A549 (cell line): ENCODE results near the gene GCNT2. TPM values are rescaled to one million over a fixed set of nuclear protein-coding genes. Genes with fewer than 3 reads are reported as not detected.
"Not testable (repeated sequence)": the region's sequence is repeated elsewhere in the genome, so short reads cannot be mapped to it uniquely, and the experiment has no call there.

Source experiments
- ATAC-seq, 2 experiments: fragments of 200-7000 bp in 1 of 2; fragments of >200 bp in 1 of 2; cut with Nextera tagmentation in 1 of 2; cut with Tn5 transposase in 1 of 2; 3 replicates each; pipeline versions ENCODE4 v1.8.0 to v1.9.1; 2018 to 2020; ENCODE audit warnings: mild to moderate bottlenecking in 1 of 2, moderate library complexity in 1 of 2
- CTCF ChIA-PET: fragments of 300-600 bp; sonication (Branson Sonifier 250); formaldehyde crosslinking; extraction: SDS; loops from one replicate; lab custom pipeline; 2021; ENCODE audit warnings: antibody characterized with exemption, inconsistent platforms; lab: Yijun Ruan, JAX
- POLR2A ChIA-PET: fragments of 350-600 bp; formaldehyde crosslinking; extraction: SDS; loops from one replicate; lab custom pipeline; 2021; ENCODE audit warnings: antibody characterized with exemption, inconsistent platforms; lab: Yijun Ruan, JAX
- DNase-seq, 2 experiments: peaks; one replicate each; pipeline versions ENCODE4 v3.0.0 to v3.0.0-alpha.2; 2011 to 2016; ENCODE audit warnings: low read depth in 1 of 2, low spot score in 1 of 2
- FAIRE-seq: peaks from 2 replicates; lab custom pipeline; 2011; peaks lifted over from hg19 to GRCh38; lab: Jason Lieb, UNC
- H3K27ac ChIP-seq, 2 experiments: fragments of >200 bp; sonication (Bioruptor Twin); formaldehyde crosslinking; 3 replicates each; pipeline ENCODE4 v1.5.1; 2016 to 2017
- H3K4me1 ChIP-seq: fragments of >200 bp; sonication (Bioruptor Twin); formaldehyde crosslinking; 3 replicates; pipeline ENCODE4 v1.6.1; 2016
- H3K4me2 ChIP-seq: fragments of >200 bp; sonication (Bioruptor Twin); formaldehyde crosslinking; 3 replicates; pipeline ENCODE4 v1.6.1; 2016
- H3K4me3 ChIP-seq: fragments of >200 bp; sonication (Bioruptor Twin); formaldehyde crosslinking; 3 replicates; pipeline ENCODE4 v1.5.1; 2016
- H3K9me3 ChIP-seq: fragments of >200 bp; sonication (Bioruptor Twin); formaldehyde crosslinking; 3 replicates; pipeline ENCODE4 v1.6.1; 2016
- BHLHE40 ChIP-seq: IDR thresholded peaks from 2 replicates; pipeline ENCODE4 v1.6.1; 2012; ENCODE audit warnings: low read depth, low read length, inconsistent platforms
- CBX8 ChIP-seq: fragments of 200-600 bp; sonication (generic); IDR thresholded peaks from 2 replicates; pipeline ENCODE4 v1.6.1; 2016
- CEBPB ChIP-seq, 2 experiments: fragments of >200 bp in 1 of 2; sonication (Bioruptor Twin) in 1 of 2; formaldehyde crosslinking in 1 of 2; IDR thresholded peaks; 2 replicates each; pipeline ENCODE4 v1.6.1; 2012 to 2016
- CHD2 ChIP-seq: fragments of 150-350 bp; IDR thresholded peaks from 2 replicates; pipeline ENCODE4 v1.6.1; 2014; ENCODE audit warnings: low read length; ENCODE audit not compliant: partially characterized antibody
- CHD4 ChIP-seq: fragments of 200-600 bp; sonication (generic); IDR thresholded peaks from 2 replicates; pipeline ENCODE4 v1.6.1; 2016; ENCODE audit warnings: antibody characterized with exemption, mild to moderate bottlenecking, borderline replicate concordance
- EHF ChIP-seq: fragments of 250-450 bp; sonication (Bioruptor Pico); IDR thresholded peaks from 2 replicates; pipeline ENCODE4 v1.5.0; 2020; ENCODE audit warnings: mild to moderate bottlenecking
- EP300 ChIP-seq, 2 experiments: fragments of >200 bp; sonication (Bioruptor Twin); formaldehyde crosslinking; IDR thresholded peaks; 2 replicates in 1 of 2; 3 replicates in 1 of 2; pipeline ENCODE4 v1.6.1; 2016 to 2017
- ESRRA ChIP-seq: fragments of 150-350 bp; IDR thresholded peaks from 2 replicates; pipeline ENCODE4 v1.6.1; 2014; ENCODE audit warnings: mild to moderate bottlenecking, low read length, borderline replicate concordance
- FOSB ChIP-seq: fragments of 250-450 bp; sonication (Bioruptor Pico); IDR thresholded peaks from 2 replicates; pipeline ENCODE4 v1.5.0; 2020; ENCODE audit warnings: mild to moderate bottlenecking, moderate library complexity
- FOSL2 ChIP-seq, 2 experiments: fragments of 450-650 bp in 1 of 2; fragments of >200 bp in 1 of 2; sonication (Bioruptor Twin) in 1 of 2; formaldehyde crosslinking; IDR thresholded peaks; 2 replicates each; pipeline versions ENCODE4 v1.5.0 to v1.6.1; 2016 to 2020; ENCODE audit warnings: mild to moderate bottlenecking in 1 of 2, moderate library complexity in 1 of 2
- FOXS1 ChIP-seq: fragments of 250-450 bp; sonication (Bioruptor Pico); IDR thresholded peaks from 2 replicates; pipeline ENCODE4 v1.5.0; 2020; ENCODE audit warnings: mild to moderate bottlenecking, moderate library complexity
- GATA3 ChIP-seq: IDR thresholded peaks from 2 replicates; pipeline ENCODE4 v1.6.1; 2012; ENCODE audit warnings: borderline replicate concordance
- HDAC2 ChIP-seq: fragments of 200-600 bp; sonication (generic); IDR thresholded peaks from 2 replicates; pipeline ENCODE4 v1.6.1; 2016
- HOXA7 ChIP-seq: fragments of 250-450 bp; sonication (Bioruptor Pico); IDR thresholded peaks from 2 replicates; pipeline ENCODE4 v1.5.0; 2020; ENCODE audit warnings: mild to moderate bottlenecking, moderate library complexity
- HOXB13 ChIP-seq: fragments of 250-450 bp; sonication (Bioruptor Pico); IDR thresholded peaks from 2 replicates; pipeline ENCODE4 v1.5.0; 2020; ENCODE audit warnings: low read depth, mild to moderate bottlenecking, moderate library complexity
- HOXB5 ChIP-seq: fragments of 250-450 bp; sonication (Bioruptor Pico); IDR thresholded peaks from 2 replicates; pipeline ENCODE4 v1.5.0; 2020; ENCODE audit warnings: mild to moderate bottlenecking, moderate library complexity
- JUN ChIP-seq, 2 experiments: fragments of >200 bp; sonication (Bioruptor Twin); formaldehyde crosslinking; IDR thresholded peaks; 2 replicates in 1 of 2; 3 replicates in 1 of 2; pipeline ENCODE4 v1.6.1; 2016 to 2017
- JUNB ChIP-seq: fragments of >200 bp; sonication (Bioruptor Twin); formaldehyde crosslinking; IDR thresholded peaks from 2 replicates; pipeline ENCODE4 v1.6.1; 2016
- KDM5A ChIP-seq: fragments of 200-600 bp; sonication (generic); IDR thresholded peaks from 2 replicates; pipeline ENCODE4 v1.6.1; 2016; ENCODE audit warnings: antibody characterized with exemption, mild to moderate bottlenecking
- MAFK ChIP-seq: fragments of 450-650 bp; IDR thresholded peaks from 2 replicates; pipeline ENCODE4 v1.6.1; 2014; ENCODE audit not compliant: partially characterized antibody
- MAX ChIP-seq: IDR thresholded peaks from 2 replicates; pipeline ENCODE4 v1.6.1; 2012
- NFE2L2 ChIP-seq: fragments of 150-350 bp; conservative IDR thresholded peaks from 2 replicates; pipeline ENCODE4 v1.6.1; 2014; ENCODE audit warnings: low read length
- POLR2A ChIP-seq: IDR thresholded peaks from 2 replicates; pipeline ENCODE4 v1.6.1; 2012; ENCODE audit warnings: mild to moderate bottlenecking, low read length
- RFX5 ChIP-seq: fragments of 450-650 bp; IDR thresholded peaks from 2 replicates; pipeline ENCODE4 v1.7.1; 2014; ENCODE audit warnings: antibody characterized with exemption, mild to moderate bottlenecking, moderate library complexity
- SMC3 ChIP-seq: fragments of >200 bp; sonication (Bioruptor Twin); formaldehyde crosslinking; IDR thresholded peaks from 3 replicates; pipeline ENCODE4 v1.6.1; 2018; ENCODE audit warnings: inconsistent platforms
- TP53 ChIP-seq: fragments of 250-450 bp; sonication (Bioruptor Pico); IDR thresholded peaks from 2 replicates; pipeline ENCODE4 v1.5.0; 2021; ENCODE audit warnings: mild to moderate bottlenecking, moderate library complexity
- ZNF302 ChIP-seq: fragments of 250-450 bp; sonication (Bioruptor Pico); IDR thresholded peaks from 2 replicates; pipeline ENCODE4 v1.9.0; 2021; ENCODE audit warnings: inconsistent platforms, mild to moderate bottlenecking, moderate library complexity
- WGBS: methylation state at CpG from one replicate; pipeline ENCODE4 v1.1.6; 2017; ENCODE audit errors: missing lambda C conversion rate; 5-methylcytosine and 5-hydroxymethylcytosine counted together
- polyA plus RNA-seq, 4 experiments: library from polyadenylated mRNA; depleted of rRNA in 3 of 4; stranded (reverse); fragments of >200 nt; fragmentation: RNase III in 1 of 4; extraction: RNeasy Plus Mini Kit Qiagen cat#74134 plus additional on column Dnase treatment in 1 of 4; gene quantifications; 2 replicates in 3 of 4; 3 replicates in 1 of 4; pipeline ENCODE4 v1.2.3, GENCODE V29; 2011 to 2017
- TF ChIP-seq, protein P1 (sequence below): fragments of 250-450 bp; sonication (Bioruptor Pico); IDR thresholded peaks from 2 replicates; pipeline ENCODE4 v1.5.0; 2021; ENCODE audit warnings: mild to moderate bottlenecking, moderate library complexity, borderline replicate concordance
- TF ChIP-seq, protein P2 (sequence below): fragments of 450-650 bp; IDR thresholded peaks from 2 replicates; pipeline ENCODE4 v1.6.1; 2014; ENCODE audit warnings: antibody characterized with exemption
- TF ChIP-seq, protein P3 (sequence below): fragments of >200 bp; sonication (Bioruptor Twin); formaldehyde crosslinking; IDR thresholded peaks from 3 replicates; pipeline ENCODE4 v1.6.1; 2016
- TF ChIP-seq, protein P4 (sequence below): fragments of 150-350 bp; IDR thresholded peaks from 2 replicates; pipeline ENCODE4 v1.6.1; 2014; ENCODE audit warnings: low read depth, mild to moderate bottlenecking, low read length

Gene GCNT2
- polyA plus RNA-seq, 2 of the 4 experiments (the other 2 are of a cell fraction), result 19.4 to 24.3 TPM

DNA sequence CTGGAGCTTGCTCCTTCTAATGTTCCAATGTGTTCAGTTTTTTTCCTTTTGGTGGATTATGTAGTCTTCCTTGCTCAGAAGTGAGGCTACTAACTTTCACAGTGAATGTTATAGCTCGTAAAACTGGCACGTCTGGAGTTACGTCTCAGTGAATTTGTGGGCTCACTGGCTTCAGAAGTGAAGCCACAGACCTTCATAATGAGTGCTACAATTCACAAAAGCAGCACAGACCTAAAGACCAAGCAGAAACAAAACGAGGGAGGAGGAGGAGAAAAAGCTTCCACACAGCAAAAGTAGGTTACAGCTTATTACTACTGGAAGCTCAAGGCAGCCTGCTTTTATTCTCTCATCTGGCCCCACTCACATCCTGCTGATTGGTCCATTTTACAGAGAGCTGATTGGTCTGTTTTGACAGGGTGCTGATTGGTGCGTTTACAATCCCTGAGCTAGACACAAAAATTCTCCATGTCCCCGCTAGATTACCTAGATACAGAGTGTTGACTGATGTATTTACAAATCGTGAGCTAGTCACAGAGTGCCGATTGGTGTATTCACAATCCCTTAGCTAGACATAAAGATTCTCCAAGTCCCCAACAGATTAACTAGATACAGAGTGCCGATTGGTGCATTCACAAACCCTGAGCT lies 34.1 kb upstream of the GCNT2 start:
- H3K9me3 ChIP-seq, DNase-seq, H3K4me3 ChIP-seq, POLR2A ChIA-PET, FAIRE-seq, H3K4me1 ChIP-seq, H3K4me2 ChIP-seq, H3K27ac ChIP-seq, ATAC-seq: not testable (repeated sequence)
- 75% methylated on average over 7 of the region's 9 CpGs for WGBS
- CTCF ChIA-PET, result interaction anchor here (1.7 kb wide), 1 partner anchor 9 kb away, joined by 9 read pairs; no protein-coding TSS in a partner anchor

DNA sequence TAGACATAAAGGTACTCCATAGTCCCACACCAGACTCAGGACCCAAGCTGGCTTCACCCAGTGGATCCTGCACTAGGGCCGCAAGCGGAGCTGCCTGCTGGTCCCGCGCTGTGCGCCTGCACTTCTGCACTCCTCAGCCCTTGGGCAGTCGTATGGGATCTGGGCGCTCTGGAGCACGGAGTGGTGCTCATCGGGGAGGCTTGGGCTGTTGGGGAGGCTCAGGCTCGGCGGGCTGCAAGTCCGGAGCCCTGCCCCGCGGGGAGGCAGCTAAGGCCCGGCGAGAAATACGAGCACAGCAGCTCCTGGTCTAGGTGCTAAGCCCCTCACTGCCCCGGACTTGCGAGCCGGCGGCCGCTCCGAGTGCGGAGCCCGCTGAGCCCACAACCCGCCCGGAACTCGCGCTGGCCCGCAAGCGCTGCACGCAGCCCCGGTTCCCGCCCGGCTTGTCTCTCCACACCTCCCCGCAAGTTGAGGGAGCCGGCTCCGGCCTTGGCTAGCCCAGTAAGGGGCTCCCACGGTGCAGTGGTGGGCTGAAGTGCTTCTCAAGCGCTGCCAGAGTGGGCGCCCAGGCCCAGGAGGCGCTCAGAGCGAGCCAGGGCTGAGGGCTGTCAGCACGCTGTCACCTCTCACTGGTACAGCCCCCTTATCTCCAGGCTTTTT lies 33.4 kb upstream of the GCNT2 start:
- Histone ChIP-seq H3K27ac (no peak overlapping the region), H3K4me3 (no peak overlapping the region), H3K4me1 (0 out of 3 replicates have a peak, but pooled peaks cover 4% of the 10 kb centered on the region), H3K4me2 (no peak overlapping the region), H3K9me3 (no peaks in the 10 kb centered on the region)
- ChIA-PET POLR2A (no interaction called here), CTCF (interaction anchor here (1.0 to 1.7 kb wide), 2 partner anchors 9 to 33 kb away, joined by 3 to 9 read pairs; no protein-coding TSS in a partner anchor)
- ATAC-seq (no peak; a peak in 1 of 6 replicates), FAIRE-seq (no peak), DNase-seq (no peak)
- WGBS, result 87% methylated on average over 5 of the region's 44 CpGs
- TF ChIP-seq EHF (no peak), HOXB13 (no peak), FOXS1 (CRISPR knock-in tag) (no peak), BHLHE40 (no peak), CHD2 (no peak), RFX5 (no peak), MAX (no peak), POLR2A (no peak), KDM5A (no peak), GATA3 (no peak), NFE2L2 (no peak), CHD4 (no peak), CEBPB (IDR thresholded peaks at IDR 0.05) (no peak), SMC3 (no peak), HOXA7 (CRISPR knock-in tag) (no peak), HDAC2 (no peak), FOSB (CRISPR knock-in tag) (no peak)
- TF ChIP-seq, protein P1, sequence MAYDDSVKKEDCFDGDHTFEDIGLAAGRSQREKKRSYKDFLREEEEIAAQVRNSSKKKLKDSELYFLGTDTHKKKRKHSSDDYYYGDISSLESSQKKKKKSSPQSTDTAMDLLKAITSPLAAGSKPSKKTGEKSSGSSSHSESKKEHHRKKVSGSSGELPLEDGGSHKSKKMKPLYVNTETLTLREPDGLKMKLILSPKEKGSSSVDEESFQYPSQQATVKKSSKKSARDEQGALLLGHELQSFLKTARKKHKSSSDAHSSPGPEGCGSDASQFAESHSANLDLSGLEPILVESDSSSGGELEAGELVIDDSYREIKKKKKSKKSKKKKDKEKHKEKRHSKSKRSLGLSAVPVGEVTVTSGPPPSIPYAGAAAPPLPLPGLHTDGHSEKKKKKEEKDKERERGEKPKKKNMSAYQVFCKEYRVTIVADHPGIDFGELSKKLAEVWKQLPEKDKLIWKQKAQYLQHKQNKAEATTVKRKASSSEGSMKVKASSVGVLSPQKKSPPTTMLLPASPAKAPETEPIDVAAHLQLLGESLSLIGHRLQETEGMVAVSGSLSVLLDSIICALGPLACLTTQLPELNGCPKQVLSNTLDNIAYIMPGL (CRISPR knock-in tag), result no peak

DNA sequence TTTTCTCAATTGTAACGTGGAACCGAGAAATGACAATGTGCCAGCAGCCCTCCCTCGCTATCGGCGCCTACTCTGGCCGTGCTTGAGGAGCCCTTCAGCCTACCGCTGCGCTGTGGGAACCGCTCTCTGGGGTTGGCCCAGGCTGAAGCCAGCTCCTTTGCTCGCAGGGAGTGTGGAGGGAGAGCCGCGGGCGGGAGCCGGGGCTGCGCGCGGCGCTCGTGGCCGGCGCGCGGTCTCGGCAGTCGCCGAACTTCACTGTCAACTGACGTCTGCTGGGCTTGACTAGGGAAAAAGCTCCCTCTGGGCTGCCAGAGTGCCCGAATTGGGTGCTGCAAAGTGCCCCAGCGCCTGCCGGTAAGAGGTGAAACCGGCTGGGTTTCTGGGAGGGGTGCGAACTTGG lies 29.7 kb upstream of the GCNT2 start:
- FAIRE-seq (no peak), ATAC-seq (no peak), DNase-seq (no peak)
- 93% methylated on average over 24 of the region's 32 CpGs for WGBS
- CTCF ChIA-PET, result interaction anchor here (1.5 to 2.2 kb wide), 3 partner anchors 10 to 19 kb away, joined by 7 to 17 read pairs (median 7); no protein-coding TSS in a partner anchor
- no peaks in the 10 kb centered on the region for H3K4me1 ChIP-seq
- no peak overlapping the region for H3K4me2 ChIP-seq
- H3K4me3 ChIP-seq, result no peak overlapping the region
- no peak overlapping the region for H3K27ac ChIP-seq
- H3K9me3 ChIP-seq, result no peaks in the 10 kb centered on the region
- POLR2A ChIA-PET, result no interaction called here
- TF ChIP-seq TP53 (CRISPR knock-in tag) (no peak), HOXB5 (CRISPR knock-in tag) (no peak), JUN (IDR thresholded peaks at IDR 0.05) (no peak), BHLHE40 (no peak), EHF (no peak), MAFK (no peak), RFX5 (no peak), FOSL2 (IDR thresholded peaks at IDR 0.05) (no peak), FOSL2 (CRISPR knock-in tag; IDR thresholded peaks at IDR 0.05) (no peak), ZNF302 (no peak), KDM5A (no peak), JUNB (no peak), EP300 (IDR thresholded peaks at IDR 0.05) (no peak), FOSB (CRISPR knock-in tag) (no peak), FOXS1 (CRISPR knock-in tag) (no peak), CBX8 (no peak), ESRRA (no peak)
- TF ChIP-seq, protein P2, sequence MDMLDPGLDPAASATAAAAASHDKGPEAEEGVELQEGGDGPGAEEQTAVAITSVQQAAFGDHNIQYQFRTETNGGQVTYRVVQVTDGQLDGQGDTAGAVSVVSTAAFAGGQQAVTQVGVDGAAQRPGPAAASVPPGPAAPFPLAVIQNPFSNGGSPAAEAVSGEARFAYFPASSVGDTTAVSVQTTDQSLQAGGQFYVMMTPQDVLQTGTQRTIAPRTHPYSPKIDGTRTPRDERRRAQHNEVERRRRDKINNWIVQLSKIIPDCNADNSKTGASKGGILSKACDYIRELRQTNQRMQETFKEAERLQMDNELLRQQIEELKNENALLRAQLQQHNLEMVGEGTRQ, result no peak
- TF ChIP-seq, protein P3, sequence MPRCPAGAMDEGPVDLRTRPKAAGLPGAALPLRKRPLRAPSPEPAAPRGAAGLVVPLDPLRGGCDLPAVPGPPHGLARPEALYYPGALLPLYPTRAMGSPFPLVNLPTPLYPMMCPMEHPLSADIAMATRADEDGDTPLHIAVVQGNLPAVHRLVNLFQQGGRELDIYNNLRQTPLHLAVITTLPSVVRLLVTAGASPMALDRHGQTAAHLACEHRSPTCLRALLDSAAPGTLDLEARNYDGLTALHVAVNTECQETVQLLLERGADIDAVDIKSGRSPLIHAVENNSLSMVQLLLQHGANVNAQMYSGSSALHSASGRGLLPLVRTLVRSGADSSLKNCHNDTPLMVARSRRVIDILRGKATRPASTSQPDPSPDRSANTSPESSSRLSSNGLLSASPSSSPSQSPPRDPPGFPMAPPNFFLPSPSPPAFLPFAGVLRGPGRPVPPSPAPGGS, result no peak
- TF ChIP-seq, protein P4, sequence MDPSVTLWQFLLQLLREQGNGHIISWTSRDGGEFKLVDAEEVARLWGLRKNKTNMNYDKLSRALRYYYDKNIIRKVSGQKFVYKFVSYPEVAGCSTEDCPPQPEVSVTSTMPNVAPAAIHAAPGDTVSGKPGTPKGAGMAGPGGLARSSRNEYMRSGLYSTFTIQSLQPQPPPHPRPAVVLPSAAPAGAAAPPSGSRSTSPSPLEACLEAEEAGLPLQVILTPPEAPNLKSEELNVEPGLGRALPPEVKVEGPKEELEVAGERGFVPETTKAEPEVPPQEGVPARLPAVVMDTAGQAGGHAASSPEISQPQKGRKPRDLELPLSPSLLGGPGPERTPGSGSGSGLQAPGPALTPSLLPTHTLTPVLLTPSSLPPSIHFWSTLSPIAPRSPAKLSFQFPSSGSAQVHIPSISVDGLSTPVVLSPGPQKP, result no peak
